IMR-90 (cell line): ENCODE measurements around the gene ZNF732. TPM values are rescaled to one million over a fixed set of nuclear protein-coding genes. Genes with fewer than 3 reads are reported as not detected.

Experiments used
- ATAC-seq: fragments of 200-7000 bp; cut with Tn5 transposase; 2 replicates; pipeline ENCODE4 v1.9.1; 2020; ENCODE audit warnings: low read depth, mild to moderate bottlenecking, moderate library complexity
- BruUV-seq: library from RNA; stranded (reverse); fragments of 400-500 nt; replicated peaks from 2 replicates; lab custom pipeline; 2021; lab: Mats Ljungman, UMichigan
- CTCF ChIA-PET: fragments of 300-600 bp; formaldehyde crosslinking; extraction: SDS; loops from one replicate; lab custom pipeline; 2021; ENCODE audit warnings: antibody characterized with exemption; lab: Yijun Ruan, JAX
- POLR2A ChIA-PET: fragments of 300-600 bp; sonication (Branson Sonifier 250); formaldehyde crosslinking; loops from one replicate; lab custom pipeline; 2022; ENCODE audit warnings: antibody characterized with exemption; ENCODE audit not compliant: unreplicated experiment; lab: Charles Lee
- DNase-seq: peaks from one replicate; pipeline ENCODE4 v3.0.0; 2013
- H2AFZ ChIP-seq: replicated peaks from 2 replicates; pipeline ENCODE3; 2013; ENCODE audit warnings: low read length, mild to moderate bottlenecking; ENCODE audit not compliant: poor library complexity
- H2AK5ac ChIP-seq: 2 replicates; pipeline ENCODE4 v1.6.1; 2013; ENCODE audit warnings: low read depth, low read length, inconsistent platforms
- H2AK9ac ChIP-seq: replicated peaks from 2 replicates; pipeline ENCODE3; 2013; ENCODE audit warnings: mild to moderate bottlenecking, low read depth, low read length, moderate library complexity; ENCODE audit not compliant: poor library complexity
- H2BK120ac ChIP-seq: 2 replicates; pipeline ENCODE4 v1.6.1; 2013; ENCODE audit warnings: low read depth, low read length, inconsistent platforms
- H2BK15ac ChIP-seq: 3 replicates; pipeline ENCODE4 v1.6.1; 2013; ENCODE audit warnings: low read depth, low read length, inconsistent platforms
- H2BK20ac ChIP-seq: 2 replicates; pipeline ENCODE4 v1.6.1; 2013; ENCODE audit warnings: low read depth, mild to moderate bottlenecking, inconsistent platforms, low read length, moderate library complexity
- H2BK5ac ChIP-seq: 2 replicates; pipeline ENCODE4 v1.6.1; 2013; ENCODE audit warnings: mild to moderate bottlenecking, low read depth, low read length, inconsistent platforms; ENCODE audit not compliant: poor library complexity, severe bottlenecking
- H3K14ac ChIP-seq: replicated peaks from 2 replicates; pipeline ENCODE4 v1.6.1; 2013; ENCODE audit warnings: low read depth, low read length, inconsistent platforms
- H3K18ac ChIP-seq: 2 replicates; pipeline ENCODE4 v1.6.1; 2013; ENCODE audit warnings: low read depth, low read length, control low read depth
- H3K23ac ChIP-seq: 2 replicates; pipeline ENCODE4 v1.6.1; 2013; ENCODE audit warnings: low read depth, low read length, inconsistent platforms
- H3K27ac ChIP-seq: 2 replicates; pipeline ENCODE4 v1.5.1; 2013; ENCODE audit warnings: mild to moderate bottlenecking, control low read depth, low read length; ENCODE audit not compliant: insufficient read depth
- H3K27me3 ChIP-seq: 2 replicates; pipeline ENCODE4 v1.6.1; 2013; ENCODE audit warnings: low read length; ENCODE audit not compliant: control insufficient read depth, insufficient read depth
- H3K36me3 ChIP-seq: 2 replicates; pipeline ENCODE4 v1.6.1; 2013; ENCODE audit warnings: low read length, mixed read lengths; ENCODE audit not compliant: control insufficient read depth, insufficient read depth
- H3K4ac ChIP-seq: 2 replicates; pipeline ENCODE4 v1.6.1; 2013; ENCODE audit warnings: low read depth, low read length, inconsistent platforms
- H3K4me1 ChIP-seq: 2 replicates; pipeline ENCODE4 v1.6.1; 2013; ENCODE audit warnings: low read length, mixed read lengths; ENCODE audit not compliant: control insufficient read depth, insufficient read depth
- H3K4me2 ChIP-seq: 2 replicates; pipeline ENCODE4 v1.6.1; 2013; ENCODE audit warnings: low read depth, mild to moderate bottlenecking, control low read depth, low read length, moderate library complexity
- H3K4me3 ChIP-seq: 2 replicates; pipeline ENCODE4 v1.5.1; 2013; ENCODE audit warnings: low read depth, mild to moderate bottlenecking, control low read depth, low read length, moderate library complexity; ENCODE audit not compliant: insufficient read depth
- H3K56ac ChIP-seq: 2 replicates; pipeline ENCODE4 v1.6.1; 2013; ENCODE audit warnings: low read length, inconsistent platforms; ENCODE audit not compliant: insufficient read depth; ENCODE audit errors: extremely low read depth
- H3K79me1 ChIP-seq, 2 experiments: 2 replicates each; pipeline ENCODE4 v1.6.1; 2013; ENCODE audit warnings: low read length in 2 of 2, inconsistent platforms in 1 of 2, low read depth in 1 of 2
- H3K9ac ChIP-seq: 2 replicates; pipeline ENCODE4 v1.6.1; 2013; ENCODE audit warnings: low read depth, low read length, control low read depth
- H3K9me1 ChIP-seq: 2 replicates; pipeline ENCODE4 v1.6.1; 2013; ENCODE audit warnings: low read length, inconsistent platforms; ENCODE audit not compliant: insufficient read depth
- H3K9me3 ChIP-seq: 2 replicates; pipeline ENCODE4 v1.6.1; 2013; ENCODE audit warnings: low read length; ENCODE audit not compliant: control insufficient read depth, insufficient read depth
- H4K20me1 ChIP-seq: 2 replicates; pipeline ENCODE4 v1.6.1; 2013; ENCODE audit warnings: low read length, inconsistent platforms; ENCODE audit not compliant: insufficient read depth
- H4K5ac ChIP-seq: 2 replicates; pipeline ENCODE4 v1.6.1; 2013; ENCODE audit warnings: mild to moderate bottlenecking, low read depth, low read length, control low read depth
- H4K8ac ChIP-seq, 2 experiments: 2 replicates each; pipeline ENCODE4 v1.6.1; 2013; ENCODE audit warnings: low read depth in 2 of 2, low read length in 2 of 2, control low read depth in 1 of 2, inconsistent platforms in 1 of 2
- H4K91ac ChIP-seq: 2 replicates; pipeline ENCODE4 v1.6.1; 2013; ENCODE audit warnings: low read depth, low read length, inconsistent platforms; ENCODE audit not compliant: insufficient read depth
- BHLHE40 ChIP-seq: fragments of 150-350 bp; IDR thresholded peaks from 2 replicates; pipeline ENCODE4 v1.6.1; 2016; ENCODE audit warnings: mild to moderate bottlenecking, low read depth, low read length
- CEBPB ChIP-seq: IDR thresholded peaks from 2 replicates; pipeline ENCODE4 v1.6.1; 2012; ENCODE audit warnings: low read depth, low read length, improper control_type of control experiment
- CTCF ChIP-seq: conservative IDR thresholded peaks from 2 replicates; pipeline ENCODE4 v1.5.1; 2012; ENCODE audit warnings: mild to moderate bottlenecking, low read depth, low read length, improper control_type of control experiment
- FOS ChIP-seq: fragments of 150-350 bp; IDR thresholded peaks from 2 replicates; pipeline ENCODE4 v1.6.1; 2016; ENCODE audit warnings: low read depth, low read length
- MAFK ChIP-seq: IDR thresholded peaks from 2 replicates; pipeline ENCODE4 v1.6.1; 2012; ENCODE audit warnings: low read depth, low read length, improper control_type of control experiment
- MAZ ChIP-seq: IDR thresholded peaks from 2 replicates; pipeline ENCODE4 v1.6.1; 2012; ENCODE audit warnings: low read depth, mild to moderate bottlenecking, low read length, improper control_type of control experiment, moderate library complexity, borderline replicate concordance
- POLR2A ChIP-seq: IDR thresholded peaks from 2 replicates; pipeline ENCODE4 v1.6.1; 2012; ENCODE audit warnings: mild to moderate bottlenecking, low read depth, low read length
- RCOR1 ChIP-seq: IDR thresholded peaks from 2 replicates; pipeline ENCODE4 v1.6.1; 2012; ENCODE audit warnings: mild to moderate bottlenecking, low read length, improper control_type of control experiment; ENCODE audit not compliant: insufficient replicate concordance
- RFX5 ChIP-seq: IDR thresholded peaks from 2 replicates; pipeline ENCODE4 v1.8.0; 2012; ENCODE audit warnings: low read depth, mild to moderate bottlenecking, low read length, moderate library complexity
- SMC3 ChIP-seq: fragments of 150-350 bp; IDR thresholded peaks from 2 replicates; pipeline ENCODE4 v1.6.1; 2016; ENCODE audit warnings: low read depth, mild to moderate bottlenecking, antibody characterized with exemption, low read length, moderate library complexity
- WGBS, 2 experiments: methylation state at CpG; one replicate each; pipeline versions ENCODE4 v1.1.5 to v1.1.7; 2013; ENCODE audit warnings: missing lambda C conversion rate in 2 of 2; ENCODE audit not compliant: insufficient read length in 1 of 2; ENCODE audit errors: extremely low coverage in 2 of 2; 5-methylcytosine and 5-hydroxymethylcytosine counted together
- dilution Hi-C: fragments of 300-500 bp; cut with HindIII; formaldehyde crosslinking; loops from one replicate; pipeline ENCODE4 v1.14.3; 2018; ENCODE audit warnings: low sequenced_read_pairs; ENCODE audit not compliant: unreplicated experiment
- in situ Hi-C: fragments of 300-500 bp; cut with MboI; formaldehyde crosslinking; loops from 3 replicates; pipeline ENCODE4 v1.14.3; 2019; ENCODE audit warnings: low sequenced_read_pairs, inconsistent platforms, mixed read lengths
- intact Hi-C: fragments of 100-400 bp; cut with micrococcal nuclease; formaldehyde crosslinking; loops from 2 replicates; pipeline ENCODE4 v1.10.0; 2022
- polyA plus RNA-seq, 3 experiments: library from polyadenylated mRNA; depleted of rRNA; stranded (reverse); fragments of >200 nt; gene quantifications; 2 replicates each; pipeline ENCODE4 v1.2.3, GENCODE V29; 2012; ENCODE audit warnings: low replicate concordance in 1 of 3
- total RNA-seq: library from RNA; depleted of rRNA; stranded (reverse); fragments of >200 nt; gene quantifications from 2 replicates; pipeline ENCODE4 v1.2.3, GENCODE V29; 2012

Gene ZNF732
- total and polyA plus RNA-seq, 2 of the 4 experiments (the other 2 are of a cell fraction): under 0.01 TPM; not detected in 1

DNA sequence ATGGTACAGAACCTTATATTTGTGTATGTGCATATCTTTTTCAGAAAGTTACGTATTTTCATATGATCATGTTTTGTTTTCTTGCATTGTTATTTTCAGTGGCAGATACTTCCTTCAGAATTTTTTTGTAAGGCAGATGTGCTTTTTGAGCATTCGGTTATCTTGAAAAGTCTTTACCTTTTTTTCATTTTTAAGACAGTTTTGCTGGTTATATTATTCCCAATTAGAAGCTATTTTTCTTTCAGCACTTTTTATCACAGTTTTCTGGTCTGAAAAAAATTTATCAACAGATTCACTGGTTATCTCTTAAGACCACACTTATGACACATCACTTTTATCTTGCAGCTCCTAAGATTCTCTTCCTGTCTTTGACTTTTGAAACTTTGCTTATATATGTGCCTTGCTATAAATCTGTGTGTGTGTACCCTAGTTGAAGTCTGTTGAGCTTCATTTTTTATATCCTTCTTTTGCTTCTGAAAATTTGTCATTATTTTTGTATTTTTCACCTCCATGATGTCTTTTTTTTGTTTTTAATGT, 53.1 kb downstream of the ZNF732 start:
- intact Hi-C loops: no loop called here
- Histone ChIP-seq H4K5ac (no peak overlapping the region), H3K4me3 (no peak overlapping the region), H2AFZ (no peak overlapping the region), H2BK120ac (no peak overlapping the region), H4K20me1 (no peaks in the 10 kb centered on the region), H2BK5ac (no peak overlapping the region), H3K27ac (no peak overlapping the region), H2BK20ac (no peak overlapping the region), H3K27me3 (no peaks in the 10 kb centered on the region), H3K23ac (no peak overlapping the region), H3K9me1 (no peaks in the 10 kb centered on the region), H2AK5ac (no peak overlapping the region), H2BK15ac (no peak overlapping the region), H4K8ac (no peak overlapping the region), H2AK9ac (no peak overlapping the region), H3K4ac (no peak overlapping the region), H3K4me1 (no peaks in the 10 kb centered on the region), H3K56ac (no peak overlapping the region), H3K18ac (no peak overlapping the region), H3K79me1 (no peaks in the 10 kb centered on the region), H3K36me3 (no peaks in the 10 kb centered on the region), H3K9me3 (peaks cover 26% of the 10 kb centered on the region), H4K91ac (no peak overlapping the region), H3K4me2 (no peak overlapping the region), H3K14ac (no peak overlapping the region), H3K9ac (no peak overlapping the region)
- no peak for TF ChIP-seq CEBPB
- TF ChIP-seq RCOR1: no peak
- no peak for TF ChIP-seq RFX5
- no peak for TF ChIP-seq CTCF
- no peak for TF ChIP-seq SMC3
- no peak for TF ChIP-seq MAZ
- no peak for TF ChIP-seq FOS
- no peak for TF ChIP-seq BHLHE40
- no peak for TF ChIP-seq MAFK
- TF ChIP-seq POLR2A: no peak
- no CpG with 5 or more reads among the region's 2 CpGs for WGBS, 2 experiments
- ChIA-PET POLR2A (no interaction called here), CTCF (no interaction called here)
- no peak for DNase-seq
- ATAC-seq: no peak
- BruUV-seq: no TSS peak
- dilution Hi-C loops: no loop called here
- in situ Hi-C loops: no loop called here
